T-helper 2 cell (primary cell): ENCODE results near the gene CD58.
"Not testable (repeated sequence)": the region's sequence is repeated elsewhere in the genome, so short reads cannot be mapped to it uniquely, and the experiment has no call there.

Experiments
- DNase-seq, 5 experiments: peaks; one replicate each; pipeline versions ENCODE4 v3.0.0 to v3.0.0-alpha.2; 2012 to 2022

Gene CD58

DNA sequence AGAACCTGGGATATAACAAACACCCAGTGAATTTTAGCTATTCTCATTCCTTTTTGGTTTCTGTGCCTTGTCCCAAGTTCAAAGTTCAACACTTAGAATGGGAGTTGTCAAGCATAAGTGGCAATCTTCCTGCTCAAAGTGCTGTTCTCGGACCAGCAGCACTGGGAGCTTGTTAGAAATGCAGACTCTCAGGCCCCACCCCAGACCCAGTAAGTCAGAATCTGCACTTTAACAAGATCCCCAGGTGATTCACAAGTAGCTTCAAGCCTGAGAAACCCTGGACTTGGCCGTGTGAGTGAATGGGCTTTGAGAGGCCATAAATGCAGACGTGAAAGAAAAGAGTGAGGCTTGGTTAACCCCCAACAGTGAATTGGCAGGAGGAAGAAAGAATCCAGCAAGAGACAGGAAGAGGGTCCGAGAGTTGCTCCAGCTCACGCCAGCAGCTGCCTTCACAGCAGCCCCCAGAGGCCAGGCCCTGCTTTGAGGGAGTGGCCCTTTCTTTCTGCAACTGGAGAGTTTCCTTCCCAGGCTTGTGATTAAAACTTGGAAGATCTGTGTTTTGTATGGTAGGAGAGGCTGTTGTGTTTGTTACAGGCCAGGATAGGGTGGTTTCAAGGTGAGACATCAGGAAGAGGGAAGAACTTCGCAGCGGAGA is 21.3 kb upstream of the CD58 start:
- DNase-seq, result not testable (repeated sequence)

DNA sequence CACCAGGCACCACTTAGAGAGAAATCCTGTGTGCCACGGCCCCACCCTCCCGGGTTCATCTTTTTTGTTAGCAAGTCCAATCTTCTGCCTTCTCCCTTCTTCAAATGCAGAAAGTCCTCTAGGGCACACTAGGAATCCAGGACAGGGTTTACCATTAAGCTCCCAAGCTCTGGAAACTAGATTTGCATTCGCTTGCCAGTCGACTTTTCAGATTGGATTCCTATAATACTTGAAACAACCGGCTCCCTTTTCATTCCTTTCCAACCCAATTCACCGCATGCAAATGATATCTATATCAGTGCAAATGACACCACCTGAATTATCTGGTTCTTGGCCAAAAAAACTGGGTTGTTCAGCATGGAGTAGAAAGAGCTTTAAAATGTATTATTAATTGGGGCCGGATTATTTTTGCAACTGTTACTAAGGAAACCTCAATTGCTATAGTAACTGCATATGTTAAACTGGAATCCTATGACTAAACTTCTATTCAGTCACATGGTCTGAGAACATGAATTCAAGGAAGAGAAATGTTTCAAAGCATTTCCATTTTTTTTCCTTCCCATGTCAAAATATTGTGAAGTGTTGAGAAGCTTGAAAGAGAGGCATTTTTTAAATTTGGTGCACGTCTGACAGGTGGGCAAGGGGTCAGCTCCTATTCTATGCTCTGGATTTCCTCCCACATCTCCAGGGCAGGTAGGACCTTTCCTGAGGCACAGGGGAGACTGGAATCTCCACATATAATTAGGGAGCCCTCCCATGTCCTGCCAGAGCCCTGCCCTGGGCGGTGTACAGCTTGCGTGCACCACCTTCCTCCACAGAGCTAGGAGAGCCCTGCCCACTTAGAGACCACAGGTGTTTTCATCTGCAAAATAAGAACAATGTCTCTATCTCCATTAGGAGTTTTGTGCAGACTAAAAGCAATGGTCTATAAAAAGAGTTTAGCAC is 20.5 kb upstream of the CD58 start:
- not testable (repeated sequence) for DNase-seq

DNA sequence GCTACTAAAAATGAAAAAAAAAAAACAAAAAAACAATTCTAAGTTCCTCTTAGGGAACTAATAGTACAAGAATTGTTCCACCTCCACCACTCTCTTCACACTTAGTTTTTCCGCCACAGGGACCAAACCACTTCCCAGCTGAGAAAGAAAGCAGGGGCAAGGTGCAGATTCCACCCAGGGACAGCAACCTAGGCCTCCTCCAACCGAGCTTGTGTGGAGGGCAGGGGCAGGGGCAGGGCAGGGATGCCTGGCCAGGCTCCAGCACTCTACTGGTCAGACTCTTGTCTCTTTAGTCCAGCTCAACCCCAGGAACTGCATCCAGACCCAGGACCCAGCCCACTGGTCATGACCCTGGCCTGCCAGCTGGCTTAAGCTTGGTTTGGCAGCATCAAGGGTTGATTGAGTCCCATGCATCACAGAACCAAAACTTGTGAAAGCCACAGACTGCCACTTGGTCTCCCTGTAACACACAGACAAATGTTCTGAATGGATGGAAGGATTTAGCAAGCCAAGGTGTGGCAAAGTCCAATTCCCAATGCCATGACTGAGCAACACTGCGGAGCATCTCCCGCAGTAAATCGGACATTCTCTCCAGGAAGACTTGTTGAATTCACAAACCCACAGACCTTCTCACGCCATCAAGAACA is 19.7 kb upstream of the CD58 start:
- not testable (repeated sequence) for DNase-seq

DNA sequence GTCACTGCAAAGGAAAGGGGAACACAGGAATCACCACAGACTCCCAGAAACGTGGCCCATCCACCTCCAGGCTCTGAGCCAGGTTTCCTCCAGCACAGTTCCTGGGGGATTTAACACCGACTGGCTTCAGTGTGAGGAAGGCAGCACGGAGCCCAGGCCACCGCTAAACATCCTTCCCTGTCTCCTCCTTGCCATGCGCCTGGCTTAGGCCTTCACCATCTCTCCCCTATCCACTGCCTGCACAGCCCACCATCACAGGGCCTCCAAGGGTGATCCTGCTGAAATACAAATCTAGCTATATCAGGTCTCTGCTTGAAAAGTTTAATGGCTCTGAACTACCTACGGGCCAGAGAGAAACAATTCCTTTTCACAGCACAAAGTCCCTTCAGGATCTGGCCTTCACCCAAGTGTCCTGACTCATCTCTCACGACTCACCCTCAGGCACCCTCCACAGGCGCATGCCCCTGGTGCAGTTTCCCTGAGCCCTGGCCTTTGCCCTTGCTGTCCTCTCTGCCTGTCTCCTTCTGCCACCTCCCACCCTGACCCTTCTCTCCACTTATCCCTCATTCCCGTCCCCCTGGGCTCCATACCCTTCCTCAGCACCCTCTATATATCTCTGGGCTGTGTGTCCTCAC is 18.4 kb upstream of the CD58 start:
- not testable (repeated sequence) for DNase-seq

DNA sequence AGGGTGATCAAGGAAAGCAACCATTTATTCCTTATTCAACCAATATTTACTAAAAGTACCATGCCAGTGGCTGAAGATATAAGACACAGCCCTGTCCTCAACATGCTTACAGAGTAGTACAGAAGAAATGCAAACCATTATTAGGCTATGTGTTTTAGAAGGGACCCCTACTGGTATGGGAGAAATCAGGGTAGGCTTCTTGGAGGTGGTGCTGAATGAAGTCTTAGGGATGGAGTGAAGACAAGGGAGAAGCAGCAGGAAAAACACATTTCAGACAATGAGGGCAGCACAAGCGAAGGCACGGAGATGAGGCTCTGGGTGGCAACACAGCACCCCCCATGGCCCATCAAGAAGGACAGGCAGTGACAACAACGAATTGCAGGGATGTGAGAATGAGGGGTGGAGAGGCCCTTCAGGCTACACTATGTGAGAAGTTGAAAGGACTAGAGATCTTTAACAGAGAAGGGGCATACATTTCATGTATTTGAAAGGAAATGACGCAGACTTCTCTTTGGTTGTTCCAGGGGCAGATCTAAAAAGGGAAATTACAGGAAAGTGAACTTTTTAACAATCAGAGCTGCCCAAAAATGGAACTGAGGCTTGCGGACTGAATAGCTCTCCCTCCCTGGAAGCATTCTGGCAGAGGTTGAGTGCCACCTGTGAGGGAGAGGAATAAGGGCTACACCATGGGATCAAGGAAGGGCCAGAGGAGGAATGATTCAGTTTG is 16.8 kb upstream of the CD58 start:
- no peak for DNase-seq

DNA sequence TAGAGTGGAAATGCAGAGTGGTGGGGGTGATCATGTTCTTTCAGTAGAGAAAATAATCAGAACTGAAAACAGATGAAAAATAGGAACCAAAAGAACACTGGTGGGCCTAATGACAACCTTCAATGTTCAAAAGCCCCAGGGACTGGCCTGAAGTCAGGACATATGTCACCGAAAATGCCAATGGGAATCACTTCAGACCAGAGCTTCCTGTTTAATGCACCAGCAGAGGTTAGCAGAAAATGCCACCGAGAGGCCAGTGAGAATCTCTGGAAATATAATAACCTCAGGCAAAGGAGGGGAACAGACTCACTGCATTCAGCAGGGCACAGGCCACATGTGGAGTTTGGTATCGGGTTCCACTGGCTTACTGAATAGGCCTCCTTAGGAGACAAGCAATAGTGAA is 15.9 kb upstream of the CD58 start:
- no peak for DNase-seq

DNA sequence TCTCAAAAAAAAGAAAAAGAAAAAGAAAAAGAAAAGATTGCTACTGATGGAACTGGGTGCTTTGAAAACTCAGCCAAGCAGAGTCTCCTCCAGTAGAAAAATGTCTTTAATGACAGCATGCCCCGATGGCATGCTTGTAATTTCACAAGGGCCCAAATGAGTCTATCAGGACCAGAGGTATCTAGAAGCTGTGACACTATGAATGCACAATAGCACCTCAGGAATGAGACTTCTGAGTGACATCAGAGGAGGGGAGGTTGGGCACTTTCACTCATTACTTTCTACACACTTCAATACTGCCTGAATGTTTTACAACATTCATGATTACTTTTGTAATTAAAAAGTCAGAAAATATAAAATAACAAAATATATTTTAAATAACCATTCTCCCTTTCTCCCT is 15.1 kb upstream of the CD58 start:
- no peak for DNase-seq

DNA sequence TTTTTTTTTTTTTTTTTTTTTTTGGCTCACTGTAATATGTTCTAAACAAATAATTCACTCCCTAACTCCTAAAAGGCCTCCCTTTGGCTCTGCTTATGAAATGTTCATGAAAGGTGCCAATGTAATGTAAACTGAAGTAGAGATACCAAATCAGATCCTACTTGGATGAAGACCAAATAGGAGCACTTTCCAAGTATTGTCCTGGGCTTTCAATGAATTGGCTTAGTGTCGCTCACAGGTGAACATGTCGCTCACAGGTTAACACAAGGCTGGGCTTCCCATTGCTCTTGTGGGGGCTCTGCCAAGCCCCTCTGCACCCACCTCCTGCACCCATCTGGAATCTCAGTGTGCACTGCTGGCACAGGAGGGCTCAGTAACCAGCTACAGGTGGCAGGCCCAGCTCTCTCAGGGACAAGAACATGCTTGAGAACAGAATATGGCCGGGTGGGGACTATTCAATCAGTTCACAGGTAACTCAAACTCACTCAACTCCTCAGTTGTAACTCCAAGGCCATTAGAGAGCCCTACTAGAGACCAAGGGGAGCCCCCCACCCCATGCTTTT is 10.6 kb upstream of the CD58 start:
- DNase-seq, result no peak

DNA sequence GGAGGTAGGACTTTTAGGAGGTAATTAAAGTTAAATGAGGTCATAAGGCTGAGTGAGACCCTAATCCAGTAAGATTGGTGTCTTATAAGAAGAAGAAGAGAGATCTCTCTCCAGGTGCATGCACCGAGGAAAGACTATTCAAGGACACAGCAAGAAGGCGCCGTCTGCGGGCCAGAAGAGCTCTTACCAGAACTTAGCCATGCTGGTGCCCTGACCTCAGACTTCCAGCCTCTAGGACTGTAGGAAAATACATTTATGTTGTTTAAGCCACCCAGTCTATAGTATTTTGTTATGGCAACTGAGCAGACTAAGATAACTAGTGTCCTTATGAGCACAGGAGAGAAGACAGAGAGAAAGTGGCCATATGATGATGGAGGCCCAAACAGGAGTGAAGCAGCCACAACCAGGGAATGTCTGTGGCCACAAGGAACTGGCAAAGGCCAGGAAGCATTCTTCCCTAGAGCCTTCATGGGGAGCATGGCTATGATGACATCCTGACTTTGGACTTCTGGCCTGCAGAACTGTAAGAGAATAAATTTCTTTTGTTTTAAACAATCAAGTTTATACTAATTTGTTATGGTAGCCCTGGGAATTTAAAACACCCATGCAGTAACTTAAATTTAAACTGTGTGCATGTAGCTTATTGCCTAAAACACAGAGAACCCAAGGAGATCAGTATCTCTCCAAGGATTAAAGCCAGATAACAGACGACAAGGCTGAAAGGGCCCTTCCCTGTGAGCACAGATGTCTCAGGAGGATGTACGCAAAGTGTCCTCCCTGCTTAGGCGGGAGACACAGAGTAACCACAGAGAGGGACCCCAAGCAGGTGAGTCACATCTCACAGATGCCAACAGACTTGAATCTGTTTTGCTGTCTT is 9.9 kb upstream of the CD58 start:
- DNase-seq, result no peak

DNA sequence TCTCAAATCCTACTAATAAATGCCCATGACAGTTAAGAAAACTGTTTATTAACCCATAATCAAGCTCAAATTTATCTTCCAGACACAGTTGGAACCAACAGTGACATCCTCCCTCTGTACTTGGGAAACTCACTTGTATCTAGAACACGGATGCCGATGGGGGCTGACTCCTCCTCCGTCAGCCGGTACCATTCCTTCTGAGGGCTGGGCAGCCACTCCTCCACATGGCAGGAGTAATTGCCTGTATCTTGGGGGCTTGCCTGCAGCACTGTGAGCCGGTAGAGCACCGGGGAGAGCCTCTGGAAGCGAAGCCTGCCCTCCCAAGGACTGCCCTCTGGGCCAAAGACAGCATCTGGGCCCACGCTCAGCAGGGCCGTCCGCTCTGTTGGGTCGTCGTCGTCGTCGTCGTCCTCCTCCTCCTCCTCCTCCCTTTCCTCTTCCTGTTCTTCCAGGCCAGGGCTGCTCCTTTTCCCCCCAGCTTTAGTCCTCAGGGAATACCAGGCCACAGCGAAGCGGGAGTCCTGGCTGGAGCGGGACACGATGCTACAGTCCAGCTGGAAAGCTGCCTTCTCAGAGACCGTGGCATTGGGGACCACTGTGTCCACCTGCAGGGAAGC is 8.5 kb upstream of the CD58 start:
- no peak for DNase-seq

DNA sequence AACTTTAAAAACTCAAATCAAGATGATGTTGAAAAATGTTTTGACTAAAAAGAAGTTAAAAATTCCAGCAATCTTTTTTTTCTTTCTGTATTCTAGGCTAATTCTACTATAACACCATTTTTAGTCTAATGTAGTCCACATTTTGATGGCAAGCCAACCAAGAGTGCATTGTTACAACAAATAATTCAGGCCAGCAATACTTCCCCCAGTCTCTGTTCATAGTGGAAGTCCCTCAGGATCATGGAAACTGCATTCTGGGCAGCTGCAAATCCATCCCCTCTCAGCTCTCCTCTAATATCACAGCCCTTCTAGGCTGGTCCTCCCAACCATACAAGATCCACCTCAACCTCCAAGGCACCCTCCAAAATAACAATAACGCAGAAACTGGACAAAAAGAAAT is 7.8 kb upstream of the CD58 start:
- DNase-seq, result no peak

DNA sequence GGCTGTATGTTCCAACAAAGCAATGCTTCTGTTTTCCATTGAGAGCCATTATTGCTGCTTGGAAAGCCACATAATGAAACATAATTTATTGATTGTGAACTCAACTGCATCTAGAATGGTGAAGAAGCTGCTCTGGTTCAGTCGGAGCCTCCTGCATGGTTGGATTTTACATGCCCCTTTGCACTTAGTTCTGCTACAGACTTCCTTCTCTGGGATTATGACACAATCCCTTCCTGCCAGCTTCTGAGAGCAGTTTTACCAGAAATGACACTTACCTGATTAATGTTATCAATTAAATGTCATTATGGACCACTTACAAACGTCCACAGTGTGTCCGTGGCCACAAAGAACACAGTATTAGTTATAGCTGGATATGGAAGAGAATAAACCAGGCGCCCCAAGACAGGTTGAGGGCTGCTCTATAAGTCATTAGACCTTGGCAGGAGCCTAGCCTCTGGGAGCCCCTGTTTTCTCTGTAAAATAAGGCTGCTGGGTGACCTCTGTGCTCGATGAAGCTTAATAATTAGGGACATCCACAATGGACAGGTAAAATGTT is 7.0 kb upstream of the CD58 start:
- DNase-seq, result no peak

DNA sequence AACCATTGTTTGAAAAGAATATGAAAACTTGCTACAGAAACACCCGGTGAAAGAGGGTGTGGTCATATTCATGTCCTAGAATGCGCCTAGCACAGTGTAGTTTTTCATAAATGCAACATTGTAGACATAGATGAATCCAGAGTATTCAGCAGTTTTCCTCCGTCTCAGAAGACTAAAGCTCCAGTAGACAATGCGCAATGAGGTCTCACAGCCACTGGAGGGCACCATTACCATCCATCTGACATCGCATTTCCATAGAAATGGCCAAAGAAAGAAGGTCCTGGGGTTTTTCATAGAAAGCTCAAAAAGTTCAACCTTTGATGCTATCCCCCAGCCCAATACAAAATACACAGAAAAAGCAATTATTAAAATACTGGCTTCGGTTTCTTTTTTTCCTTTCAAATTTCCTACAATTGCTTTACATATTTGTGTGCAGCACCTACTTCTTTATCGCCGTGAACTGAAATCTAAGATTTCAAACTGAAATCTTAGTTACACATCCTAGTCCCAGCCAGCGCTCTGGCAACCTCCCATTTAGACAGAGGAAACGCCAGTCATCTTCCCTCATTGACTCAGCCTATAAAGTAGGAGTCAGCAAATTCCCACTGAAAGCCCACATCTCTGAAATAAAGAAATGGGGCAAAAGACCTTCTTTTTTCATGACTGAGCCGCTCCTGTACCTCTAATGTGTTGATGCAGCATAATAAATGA is 3.9 kb upstream of the CD58 start:
- peak in 4 of 5 experiments; percentile 25 to 70 (median 33) for DNase-seq

DNA sequence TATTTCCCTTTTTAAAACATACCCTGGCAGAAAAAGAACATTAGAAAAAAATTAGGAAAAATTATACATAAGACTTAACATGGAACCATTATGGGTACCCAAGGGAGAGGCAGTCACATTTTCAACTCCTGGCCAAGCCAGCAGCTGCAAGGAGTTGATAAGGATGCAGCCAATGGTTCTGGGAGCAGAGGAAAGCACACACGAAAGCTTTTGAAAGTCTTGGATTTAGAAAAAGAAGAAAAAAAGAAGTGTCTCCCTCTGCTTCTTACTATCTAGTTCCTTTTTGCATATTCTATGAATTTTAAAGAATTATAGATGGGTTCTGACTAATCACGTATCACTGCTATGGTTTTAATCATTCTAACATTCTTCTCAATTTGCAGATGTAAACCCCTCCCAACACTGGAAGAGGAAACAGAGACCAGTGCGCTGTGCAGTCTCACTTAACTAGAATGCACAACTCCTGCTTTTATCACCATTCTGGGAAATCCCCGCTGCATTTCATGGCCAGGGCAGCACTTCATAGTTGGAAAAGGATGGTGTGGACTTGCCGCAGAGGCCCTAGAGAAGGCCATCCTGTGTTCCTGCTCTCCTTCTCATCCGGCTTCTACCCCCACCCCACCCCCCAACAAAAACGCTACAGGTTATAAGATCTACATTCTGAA is 2.7 kb upstream of the CD58 start:
- DNase-seq, result no peak

DNA sequence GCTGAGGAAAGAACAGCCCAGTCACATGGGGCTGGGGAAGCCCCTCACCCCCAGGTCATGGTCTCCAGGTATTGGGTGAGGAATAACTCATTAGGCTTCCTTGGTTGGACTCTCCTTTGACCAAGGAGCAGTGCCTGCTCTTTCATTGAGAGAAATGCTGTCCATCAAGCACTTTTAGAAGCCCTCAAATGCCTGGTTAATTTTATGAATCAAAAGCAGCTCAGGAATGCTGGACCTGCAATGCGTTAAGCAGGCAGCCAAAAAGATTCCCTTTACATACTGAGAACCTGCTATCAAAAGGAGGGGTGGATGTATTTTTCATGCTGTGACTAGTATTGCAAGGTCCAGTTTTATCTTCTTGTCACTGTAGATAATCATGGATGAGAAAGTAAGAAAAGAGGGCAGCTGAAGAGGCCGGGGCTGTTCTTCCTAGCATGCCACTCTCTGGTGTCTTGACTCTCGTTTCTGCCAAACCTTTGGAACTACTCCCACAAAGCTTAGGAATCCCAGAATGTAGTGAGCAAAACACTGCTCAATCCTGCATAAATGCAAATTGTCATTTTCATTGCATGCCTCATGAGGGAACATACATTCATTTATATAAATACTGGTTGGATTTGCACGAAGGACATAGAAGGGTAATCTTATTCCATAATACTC is 2.1 kb upstream of the CD58 start:
- no peak for DNase-seq

DNA sequence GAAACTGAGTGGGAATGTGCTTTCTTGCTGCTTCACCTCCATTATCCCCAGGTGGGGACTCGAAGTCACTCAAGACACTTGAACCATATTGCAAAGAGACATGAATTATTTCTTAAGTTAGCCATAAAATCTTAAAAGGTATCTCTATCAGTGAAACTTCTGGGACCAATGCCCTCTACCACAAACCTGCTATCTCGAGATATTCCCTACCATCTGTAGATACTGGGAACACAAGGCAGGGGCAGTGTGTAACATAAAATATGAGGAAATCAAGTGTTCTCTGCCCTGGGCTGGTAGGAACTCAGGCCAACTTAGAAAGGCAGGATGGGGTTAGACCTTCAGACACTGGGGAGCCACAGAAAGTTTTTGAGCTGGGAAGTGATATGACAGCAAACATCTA is 1.3 kb upstream of the CD58 start:
- DNase-seq, result peak in 1 of 5 experiments; percentile 49

DNA sequence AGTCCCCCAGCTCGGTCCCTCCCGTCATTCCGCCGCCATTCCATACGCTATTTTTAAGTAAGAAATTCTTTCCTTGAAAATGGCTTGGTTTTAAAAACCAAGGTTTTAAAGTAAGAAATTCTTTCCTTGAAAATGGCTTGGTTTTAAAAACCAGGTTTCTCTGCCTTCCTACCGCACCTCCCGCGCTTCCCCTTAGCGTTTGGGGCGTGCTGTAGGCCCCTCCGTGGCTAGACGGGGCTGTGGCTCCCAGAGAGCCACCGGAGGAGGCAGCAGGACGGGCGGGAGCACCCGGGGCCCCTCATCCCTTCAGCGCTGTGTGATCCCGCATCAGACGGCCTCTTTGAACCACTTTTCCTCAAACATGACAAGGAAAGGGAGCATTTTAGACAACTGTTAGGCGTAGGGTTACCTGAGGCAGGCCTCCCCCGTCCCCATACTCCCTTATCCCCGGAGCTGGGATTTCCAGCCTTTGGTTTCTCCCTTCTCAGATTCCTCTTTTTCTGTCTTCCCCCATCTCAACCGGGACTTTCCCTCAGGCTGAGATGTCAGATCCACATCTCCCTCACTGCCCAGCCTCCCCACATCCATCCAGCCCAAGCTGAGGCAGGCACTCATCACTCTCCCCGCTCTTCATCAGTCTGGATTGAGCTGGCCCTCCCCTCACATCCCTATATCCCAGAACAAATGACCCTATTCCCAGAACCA is 541 bp upstream of the CD58 start:
- DNase-seq, result no peak
